ENCODE data around the gene PARK7.

The PARK7 gene

DNA sequence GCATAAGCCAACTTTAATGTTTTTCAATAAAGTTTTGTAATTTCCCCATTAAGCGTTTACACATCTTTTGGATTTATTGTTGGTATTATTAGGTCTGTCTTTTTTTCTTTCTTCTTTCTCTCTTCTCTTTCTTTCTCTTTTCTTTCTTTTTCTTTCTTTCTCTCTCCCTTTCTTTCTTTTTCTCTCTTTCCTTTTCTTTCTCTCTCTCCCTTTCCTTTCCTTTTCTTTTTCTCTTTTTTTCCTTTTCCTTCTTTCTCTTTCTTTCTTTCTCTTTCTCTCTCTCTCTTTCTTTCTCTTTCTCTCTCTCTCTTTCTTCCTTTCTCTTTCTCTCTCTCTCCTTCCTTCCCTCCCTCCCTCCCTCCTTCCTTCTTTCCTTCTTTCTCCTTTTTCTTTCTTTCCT lies 33.3 kb downstream of the PARK7 start:
- TF ChIP-seq, protein P1, sequence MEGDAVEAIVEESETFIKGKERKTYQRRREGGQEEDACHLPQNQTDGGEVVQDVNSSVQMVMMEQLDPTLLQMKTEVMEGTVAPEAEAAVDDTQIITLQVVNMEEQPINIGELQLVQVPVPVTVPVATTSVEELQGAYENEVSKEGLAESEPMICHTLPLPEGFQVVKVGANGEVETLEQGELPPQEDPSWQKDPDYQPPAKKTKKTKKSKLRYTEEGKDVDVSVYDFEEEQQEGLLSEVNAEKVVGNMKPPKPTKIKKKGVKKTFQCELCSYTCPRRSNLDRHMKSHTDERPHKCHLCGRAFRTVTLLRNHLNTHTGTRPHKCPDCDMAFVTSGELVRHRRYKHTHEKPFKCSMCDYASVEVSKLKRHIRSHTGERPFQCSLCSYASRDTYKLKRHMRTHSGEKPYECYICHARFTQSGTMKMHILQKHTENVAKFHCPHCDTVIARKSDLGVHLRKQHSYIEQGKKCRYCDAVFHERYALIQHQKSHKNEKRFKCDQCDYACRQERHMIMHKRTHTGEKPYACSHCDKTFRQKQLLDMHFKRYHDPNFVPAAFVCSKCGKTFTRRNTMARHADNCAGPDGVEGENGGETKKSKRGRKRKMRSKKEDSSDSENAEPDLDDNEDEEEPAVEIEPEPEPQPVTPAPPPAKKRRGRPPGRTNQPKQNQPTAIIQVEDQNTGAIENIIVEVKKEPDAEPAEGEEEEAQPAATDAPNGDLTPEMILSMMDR (IDR thresholded peaks at IDR 0.05): no peak
- Mint-ChIP-seq H3K9me3 (peaks cover 9% of the 10 kb centered on the region), H3K4me3 (no peak overlapping the region), H3K4me1 (peaks cover 19% of the 10 kb centered on the region), H3K36me3 (ENCODE audit: low read depth) (peaks cover 36% of the 10 kb centered on the region), H3K27ac (no peak overlapping the region), H3K27me3 (ENCODE audit: low read depth, poor library complexity) (peaks cover 3% of the 10 kb centered on the region)
- DNase-seq: no peak

DNA sequence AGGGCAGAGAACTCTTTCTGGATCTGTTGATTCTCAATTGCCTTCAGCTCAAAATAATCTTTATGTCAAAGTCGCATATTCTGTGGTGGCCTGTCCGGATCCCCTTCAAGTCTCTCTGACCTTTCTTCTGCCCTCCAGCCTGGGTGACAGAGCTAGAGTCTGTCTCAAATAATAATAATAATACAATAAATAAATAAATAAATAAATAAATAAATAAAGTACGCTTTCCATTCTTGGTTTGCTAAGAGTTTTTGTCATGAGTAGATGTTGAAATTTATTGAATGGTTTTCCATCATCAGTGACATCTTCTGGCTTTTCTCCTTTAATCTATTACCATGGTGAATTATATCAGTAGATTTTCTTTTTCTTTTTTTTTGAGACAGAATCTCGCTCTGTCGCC lies 33.9 kb downstream of the PARK7 start:
- Mint-ChIP-seq H3K4me1 (peaks cover 19% of the 10 kb centered on the region), H3K4me3 (no peak overlapping the region), H3K36me3 (ENCODE audit: low read depth) (peaks cover 30% of the 10 kb centered on the region), H3K27ac (no peak overlapping the region), H3K27me3 (ENCODE audit: low read depth, poor library complexity) (peaks cover 3% of the 10 kb centered on the region), H3K9me3 (peaks cover 9% of the 10 kb centered on the region)
- TF ChIP-seq, protein P1 (IDR thresholded peaks at IDR 0.05): no peak
- DNase-seq: no peak

DNA sequence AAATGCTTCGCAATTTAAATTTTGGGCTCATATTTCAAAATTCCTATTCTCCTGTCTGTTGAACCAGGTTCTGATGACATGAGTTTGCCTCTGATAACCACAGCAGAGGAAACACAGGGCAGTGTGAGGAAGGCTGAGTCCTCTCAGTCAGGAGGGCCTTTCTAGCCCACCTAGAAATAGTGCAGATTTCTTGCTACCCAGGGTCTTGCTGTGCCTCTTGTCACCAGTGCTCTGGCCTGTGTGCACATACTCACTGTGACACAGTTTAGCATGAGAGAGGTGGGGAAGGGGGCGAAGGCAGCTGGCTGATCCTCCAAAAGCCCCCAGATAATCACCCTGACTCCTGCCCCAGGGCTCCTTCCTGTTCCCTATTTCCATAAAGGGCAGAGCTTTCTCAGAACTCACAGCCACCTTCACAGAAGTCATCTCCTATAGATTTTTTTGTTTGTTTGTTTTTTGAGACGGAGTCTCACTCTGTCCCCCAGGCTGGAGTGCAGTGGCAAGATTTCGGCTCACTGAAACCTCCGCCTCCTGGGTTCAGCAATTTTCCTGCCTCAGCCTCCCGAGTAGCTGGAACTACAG lies 40.9 kb downstream of the PARK7 start:
- DNase-seq: no peak
- Mint-ChIP-seq H3K4me1 (peaks cover 41% of the 10 kb centered on the region), H3K27me3 (ENCODE audit: low read depth, poor library complexity) (no peaks in the 10 kb centered on the region), H3K4me3 (no peak overlapping the region), H3K9me3 (peaks cover 4% of the 10 kb centered on the region), H3K36me3 (ENCODE audit: low read depth) (peaks cover 10% of the 10 kb centered on the region), H3K27ac (no peak overlapping the region)
- TF ChIP-seq, protein P1 (IDR thresholded peaks at IDR 0.05): no peak

DNA sequence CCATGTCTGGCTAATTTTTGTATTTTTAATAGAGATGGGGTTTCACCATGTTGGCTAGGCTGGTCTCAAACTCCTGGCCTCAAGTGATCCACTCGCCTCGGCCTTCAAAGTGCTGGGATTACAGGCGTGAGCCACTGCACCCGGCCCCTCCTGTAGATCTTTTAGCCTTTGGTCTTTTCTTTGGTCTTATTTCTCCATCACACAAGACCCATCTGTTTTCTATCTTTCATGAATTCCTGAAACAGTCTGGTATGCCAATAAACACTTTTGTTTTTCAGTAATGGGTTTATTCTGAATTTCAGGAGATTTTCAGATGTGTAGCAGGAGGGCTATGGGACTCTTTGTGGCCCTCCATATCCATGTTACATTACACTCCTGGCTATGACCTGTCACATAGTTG lies 41.4 kb downstream of the PARK7 start:
- peak overlapping the region; percentile 75 for H3K27ac Mint-ChIP-seq
- peaks cover 41% of the 10 kb centered on the region for H3K4me1 Mint-ChIP-seq
- peaks cover 6% of the 10 kb centered on the region for H3K36me3 Mint-ChIP-seq (ENCODE audit: low read depth)
- TF ChIP-seq, protein P1 (IDR thresholded peaks at IDR 0.05): no peak
- H3K9me3 Mint-ChIP-seq: peaks cover under 1% of the 10 kb centered on the region
- H3K4me3 Mint-ChIP-seq: no peak overlapping the region
- H3K27me3 Mint-ChIP-seq (ENCODE audit: low read depth, poor library complexity): no peaks in the 10 kb centered on the region
- DNase-seq: no peak

DNA sequence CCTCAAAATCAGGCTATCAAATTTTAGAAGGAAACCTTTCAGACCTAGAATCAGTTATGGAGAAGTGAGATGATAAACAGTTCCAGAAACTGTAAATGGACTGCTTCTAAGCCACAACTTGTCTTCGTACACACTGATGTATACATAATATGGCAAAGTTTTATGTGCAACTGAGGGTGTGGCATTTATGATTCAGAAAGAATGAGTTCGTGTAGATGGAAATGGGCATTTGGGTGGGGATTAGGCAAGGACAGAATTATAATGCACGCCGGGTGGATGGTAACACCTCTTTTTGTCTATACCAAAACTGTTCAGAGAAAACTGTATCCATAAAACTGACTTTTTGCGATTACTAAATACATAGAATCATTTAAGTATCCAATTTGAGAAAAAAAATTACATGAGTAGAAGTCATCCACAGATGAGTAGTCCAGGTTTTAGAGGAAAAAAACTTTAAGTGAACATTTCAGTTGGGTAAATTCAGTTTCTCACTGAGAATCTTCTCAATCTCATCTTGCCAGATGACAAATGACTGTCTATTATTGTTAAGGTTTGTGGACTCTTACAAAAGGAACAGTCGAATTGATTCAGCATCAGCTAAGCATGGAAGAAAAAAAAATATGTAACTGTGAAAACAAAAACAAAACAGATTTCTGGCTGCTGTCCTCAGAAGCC lies 42.1 kb downstream of the PARK7 start:
- TF ChIP-seq, protein P1 (IDR thresholded peaks at IDR 0.05): no peak
- H3K27ac Mint-ChIP-seq: no peak overlapping the region
- no peaks in the 10 kb centered on the region for H3K9me3 Mint-ChIP-seq
- H3K36me3 Mint-ChIP-seq (ENCODE audit: low read depth): peaks cover 5% of the 10 kb centered on the region
- H3K4me3 Mint-ChIP-seq: no peak overlapping the region
- H3K4me1 Mint-ChIP-seq: peaks cover 41% of the 10 kb centered on the region
- no peak for DNase-seq
- no peaks in the 10 kb centered on the region for H3K27me3 Mint-ChIP-seq (ENCODE audit: low read depth, poor library complexity)

All from nephron progenitor cell (in vitro differentiated cells).